Measurements from ENCODE around the gene CHST8.
A peak's percentile ranks its signal among the peaks of the same experiment; 100 is the strongest.

CHST8 gene

GRCh38 chr19:33714149-33714548 lies 92.4 kb downstream of the CHST8 start:
- no peak for TF ChIP-seq CTCF (IDR thresholded peaks at IDR 0.05)

GRCh38 chr19:33715462-33715861 lies 93.7 kb downstream of the CHST8 start:
- no peak for TF ChIP-seq CTCF (IDR thresholded peaks at IDR 0.05)

- TF ChIP-seq CTCF (IDR thresholded peaks at IDR 0.05), result no peak
Observed at GRCh38 chr19:33717878-33718277, 96.1 kb downstream of the CHST8 start.

GRCh38 chr19:33718651-33719254 lies 97.0 kb downstream of the CHST8 start:
- TF ChIP-seq CTCF (IDR thresholded peaks at IDR 0.05), result no peak

GRCh38 chr19:33719366-33720154 lies 97.8 kb downstream of the CHST8 start:
- TF ChIP-seq CTCF (IDR thresholded peaks at IDR 0.05), result no peak

GRCh38 chr19:33720155-33720493 lies 98.4 kb downstream of the CHST8 start:
- no peak for TF ChIP-seq CTCF (IDR thresholded peaks at IDR 0.05)

GRCh38 chr19:33720691-33721682 lies 99.2 kb downstream of the CHST8 start:
- peak; percentile 38 for TF ChIP-seq CTCF (IDR thresholded peaks at IDR 0.05)

All from LNCAP (cell line).